CD4-positive, CD25-positive, alpha-beta regulatory T cell (primary cell): Measurements from ENCODE around the gene HBG1. TPM values are rescaled to one million over a fixed set of nuclear protein-coding genes. Genes with fewer than 3 reads are reported as not detected.

Experiments
- polyA plus RNA-seq, 4 donors: library from polyadenylated mRNA; unstranded; fragments of 300-500 nt; fragmentation: Illumina TruSeq; gene quantifications; one replicate each; pipeline ENCODE4 v1.2.3, GENCODE V29; 2021
- total RNA-seq: library from RNA; stranded (reverse); gene quantifications from one replicate; pipeline ENCODE4 v1.2.3, GENCODE V29; 2022

Gene HBG1
- total and polyA plus RNA-seq, 5 donors from 2014 or later = not detected

Other genes starting within 250 kb of the HBG1 start
- gene OR52J3, start 203.3 kb downstream of the HBG1 start, total RNA-seq = not detected
- not detected for gene OR52J3, start 203.3 kb downstream of the HBG1 start, polyA plus RNA-seq
- gene OR52E2, start 190.2 kb downstream of the HBG1 start, total RNA-seq = not detected
- gene OR52E2, start 190.2 kb downstream of the HBG1 start, polyA plus RNA-seq = not detected
- gene OR52E1, start 180.3 kb downstream of the HBG1 start, total RNA-seq = not detected
- gene OR52E1, start 180.3 kb downstream of the HBG1 start, polyA plus RNA-seq = not detected
- not detected for gene OR52A5, start 111.5 kb downstream of the HBG1 start, total RNA-seq
- not detected for gene OR52A5, start 111.5 kb downstream of the HBG1 start, polyA plus RNA-seq
- not detected for gene OR52A1, start 95.1 kb downstream of the HBG1 start, total RNA-seq
- not detected for gene OR52A1, start 95.1 kb downstream of the HBG1 start, polyA plus RNA-seq
- not detected for gene OR51V1, start 49.2 kb downstream of the HBG1 start, total RNA-seq
- not detected for gene OR51V1, start 49.2 kb downstream of the HBG1 start, polyA plus RNA-seq
- gene HBB, start 22.8 kb downstream of the HBG1 start, total RNA-seq = 2.7 TPM
- gene HBB, start 22.8 kb downstream of the HBG1 start, polyA plus RNA-seq = 1 to 10 TPM in 1 of 4 donors, under 1 TPM in 2, not detected in 1; 0.37 to 4.4 (median 0.47) TPM
- not detected for gene HBD, start 15.4 kb downstream of the HBG1 start, total RNA-seq
- not detected for gene HBD, start 15.4 kb downstream of the HBG1 start, polyA plus RNA-seq
- not detected for gene HBG2, start 4.9 kb upstream of the HBG1 start, total RNA-seq
- gene HBG2, start 4.9 kb upstream of the HBG1 start, polyA plus RNA-seq = not detected
- not detected for gene HBE1, start 20.1 kb upstream of the HBG1 start, total RNA-seq
- gene HBE1, start 20.1 kb upstream of the HBG1 start, polyA plus RNA-seq = not detected
- not detected for gene OR51B4, start 52.1 kb upstream of the HBG1 start, total RNA-seq
- gene OR51B4, start 52.1 kb upstream of the HBG1 start, polyA plus RNA-seq = not detected
- not detected for gene OR51B2, start 74.4 kb upstream of the HBG1 start, total RNA-seq
- not detected for gene OR51B2, start 74.4 kb upstream of the HBG1 start, polyA plus RNA-seq
- gene OR51B5, start 93.7 kb upstream of the HBG1 start, total RNA-seq = not detected
- gene OR51B5, start 93.7 kb upstream of the HBG1 start, polyA plus RNA-seq = under 1 TPM in 1 of 4 donors, not detected in 3; 0.41 TPM
- not detected for gene OR51B6, start 101.7 kb upstream of the HBG1 start, total RNA-seq
- not detected for gene OR51B6, start 101.7 kb upstream of the HBG1 start, polyA plus RNA-seq
- gene OR51M1, start 134.0 kb upstream of the HBG1 start, total RNA-seq = not detected
- not detected for gene OR51M1, start 134.0 kb upstream of the HBG1 start, polyA plus RNA-seq
- not detected for gene OR51Q1, start 172.3 kb upstream of the HBG1 start, total RNA-seq
- not detected for gene OR51Q1, start 172.3 kb upstream of the HBG1 start, polyA plus RNA-seq
- gene OR51I1, start 191.7 kb upstream of the HBG1 start, total RNA-seq = not detected
- not detected for gene OR51I1, start 191.7 kb upstream of the HBG1 start, polyA plus RNA-seq
- gene OR51I2, start 199.5 kb upstream of the HBG1 start, total RNA-seq = not detected
- gene OR51I2, start 199.5 kb upstream of the HBG1 start, polyA plus RNA-seq = not detected
- not detected for gene OR52D1, start 238.8 kb upstream of the HBG1 start, total RNA-seq
- gene OR52D1, start 238.8 kb upstream of the HBG1 start, polyA plus RNA-seq = not detected